ENCODE measurements around the gene TAS2R1.
A peak's percentile ranks its signal among the peaks of the same experiment; 100 is the strongest.
"Not testable (repeated sequence)": the region's sequence is repeated elsewhere in the genome, so short reads cannot be mapped to it uniquely, and the experiment has no call there.

The TAS2R1 gene

DNA sequence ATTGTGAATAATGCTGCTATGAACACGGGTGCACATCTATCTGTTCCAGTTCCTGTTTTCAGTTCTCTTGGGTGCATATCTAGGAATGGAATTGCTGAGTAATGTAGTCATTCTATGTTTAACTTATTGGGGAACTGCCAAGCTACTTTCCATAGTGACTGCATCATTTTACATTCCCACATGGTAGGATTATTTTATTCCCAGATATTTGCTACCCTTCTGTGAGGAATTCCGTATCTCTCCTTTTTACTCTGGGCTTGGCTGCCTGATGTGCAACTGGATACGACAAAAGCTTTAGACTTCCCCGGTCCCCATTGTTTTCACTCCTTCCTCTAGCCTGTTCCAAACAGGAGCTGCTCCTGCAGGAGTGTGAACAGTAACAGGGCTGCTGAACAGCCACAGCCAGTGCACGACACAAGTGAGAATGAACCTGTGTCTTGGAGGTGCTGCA lies 7.2 kb downstream of the TAS2R1 start:
- no peak for DNase-seq (ENCODE audit: low spot score)

DNA sequence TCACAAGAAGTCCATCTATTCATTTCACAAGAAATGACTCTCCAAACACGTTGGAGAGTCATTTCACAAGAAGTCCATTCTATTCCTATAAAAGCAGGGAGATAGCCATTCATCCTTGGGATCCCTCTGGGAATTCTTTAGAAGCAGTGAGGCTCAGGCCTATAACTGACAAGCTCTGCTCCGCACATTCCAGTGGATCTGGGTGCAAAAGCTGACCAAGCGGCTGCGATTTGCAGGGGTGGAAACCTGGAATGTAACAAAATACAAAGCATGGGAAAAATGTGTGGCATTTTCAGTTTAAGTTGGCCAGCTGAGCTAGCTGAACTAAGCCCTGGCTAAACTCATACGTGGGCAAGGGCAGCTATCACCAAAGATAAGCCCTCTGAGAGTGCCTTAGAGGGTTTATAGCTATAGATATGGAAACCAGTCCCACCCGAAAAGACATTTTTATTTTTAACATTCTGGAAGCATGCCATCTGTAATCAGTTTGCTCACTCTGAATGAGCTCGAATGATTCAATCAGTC lies 8.7 kb downstream of the TAS2R1 start:
- DNase-seq (ENCODE audit: low spot score) = peak; percentile 35

DNA sequence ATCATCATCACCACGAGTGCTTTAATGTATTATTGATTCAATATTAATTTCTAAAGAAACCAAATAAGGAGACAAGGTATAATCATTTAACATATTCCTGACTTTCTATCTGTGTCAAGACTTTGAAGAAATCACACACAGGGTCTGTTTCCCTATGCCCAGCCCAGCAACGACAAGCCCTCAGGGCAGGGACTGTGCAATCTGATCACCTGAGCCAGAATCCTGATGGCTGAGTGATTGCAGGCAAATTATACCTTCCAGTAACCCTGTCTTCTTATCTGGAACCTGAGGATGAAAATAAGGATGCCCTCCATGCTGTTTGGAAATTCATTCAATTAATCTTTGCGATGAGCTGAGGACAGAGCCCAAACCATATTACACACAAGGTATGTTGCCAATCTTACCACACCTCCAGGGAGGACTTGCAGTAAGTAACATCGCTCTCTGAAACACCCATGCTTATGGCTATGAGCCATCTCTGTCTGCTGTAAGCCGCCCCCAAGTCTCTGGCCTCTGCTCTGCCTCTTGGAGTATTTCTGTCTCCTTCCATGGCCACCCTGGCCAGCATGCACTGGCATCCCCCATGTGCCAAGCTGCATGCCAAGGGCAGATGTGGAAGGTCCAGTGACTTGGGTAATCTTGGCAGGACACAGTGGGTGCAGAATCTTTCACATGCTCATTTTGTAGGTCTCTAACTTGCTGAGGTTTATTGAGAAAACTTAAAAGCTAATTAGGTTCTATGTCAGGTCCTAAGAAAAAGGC lies 10.6 kb downstream of the TAS2R1 start:
- no peak for DNase-seq (ENCODE audit: low spot score)

DNA sequence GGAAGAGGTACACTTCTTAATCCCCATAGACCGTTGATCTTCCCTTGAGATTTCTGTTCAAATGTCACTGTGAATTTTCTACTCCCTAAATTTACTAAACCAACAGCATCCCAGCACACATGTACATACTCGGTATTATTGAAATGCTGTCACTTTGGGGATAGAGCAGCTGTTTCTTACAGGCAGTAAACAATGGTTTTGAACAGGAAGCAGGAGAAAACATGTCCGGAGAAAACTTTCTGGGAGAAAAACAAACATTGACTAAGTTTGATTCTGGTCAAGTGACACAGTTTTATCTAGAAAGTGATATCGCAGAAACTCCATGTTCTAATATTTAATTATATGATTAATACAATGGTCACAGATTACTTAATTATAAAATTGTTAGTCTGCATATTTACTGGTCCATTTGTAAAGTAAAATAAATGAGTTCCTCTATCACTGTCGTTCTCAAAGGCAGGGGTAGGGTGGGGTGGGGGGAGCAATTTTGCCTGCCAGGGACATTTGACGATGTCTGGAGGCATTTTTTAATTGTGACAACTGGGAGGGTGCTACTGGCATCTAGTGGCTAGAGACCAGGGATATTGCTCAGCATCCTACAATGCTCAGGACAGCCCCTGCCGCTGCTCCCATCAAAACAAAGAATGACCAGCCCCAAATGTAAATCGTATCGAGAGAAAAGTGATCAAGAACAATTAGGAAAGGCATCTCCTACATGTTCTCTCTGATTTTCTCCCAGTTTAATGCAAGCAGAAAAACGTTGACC lies 12.2 kb downstream of the TAS2R1 start:
- DNase-seq (ENCODE audit: low spot score) = no peak

DNA sequence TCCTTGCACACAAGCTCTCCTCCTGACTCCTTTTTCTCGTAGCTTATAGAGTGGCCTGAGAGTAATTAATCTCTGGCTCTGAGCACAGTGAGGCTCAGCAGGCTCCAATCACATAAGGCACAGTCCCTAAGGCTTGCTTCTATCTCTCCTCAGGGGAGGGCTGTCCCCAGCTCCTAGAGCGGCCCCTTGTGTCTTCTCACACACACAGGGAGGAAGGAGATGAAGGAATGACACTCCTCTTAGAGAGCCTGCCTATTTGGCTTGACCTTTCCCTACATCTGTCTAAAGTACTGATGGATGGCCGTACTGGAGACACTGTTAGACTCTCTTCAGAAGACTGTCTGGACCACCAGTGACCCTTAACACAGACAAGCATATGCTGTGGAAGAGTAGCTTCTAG lies 12.9 kb downstream of the TAS2R1 start:
- DNase-seq (ENCODE audit: low spot score) = no peak

DNA sequence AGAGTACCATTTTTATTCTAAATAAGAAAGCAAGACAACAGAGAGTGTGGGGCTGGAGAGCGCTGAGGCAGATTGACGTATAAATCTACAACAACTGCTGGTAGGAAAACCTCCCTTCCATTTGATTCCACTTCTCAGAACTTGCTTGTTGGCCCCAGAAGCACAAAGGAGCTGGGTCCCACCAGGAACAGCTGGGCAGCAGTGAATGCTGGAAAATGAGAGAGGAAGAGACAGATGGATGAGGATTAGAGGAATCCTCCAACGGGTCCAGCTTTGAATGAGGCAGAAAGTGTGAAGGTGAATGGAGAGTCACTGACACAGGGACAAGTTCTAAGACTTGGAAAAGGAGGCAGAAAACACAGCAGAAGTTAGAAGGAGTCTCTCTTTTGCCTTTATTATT lies 14.8 kb downstream of the TAS2R1 start:
- DNase-seq (ENCODE audit: low spot score) = no peak

DNA sequence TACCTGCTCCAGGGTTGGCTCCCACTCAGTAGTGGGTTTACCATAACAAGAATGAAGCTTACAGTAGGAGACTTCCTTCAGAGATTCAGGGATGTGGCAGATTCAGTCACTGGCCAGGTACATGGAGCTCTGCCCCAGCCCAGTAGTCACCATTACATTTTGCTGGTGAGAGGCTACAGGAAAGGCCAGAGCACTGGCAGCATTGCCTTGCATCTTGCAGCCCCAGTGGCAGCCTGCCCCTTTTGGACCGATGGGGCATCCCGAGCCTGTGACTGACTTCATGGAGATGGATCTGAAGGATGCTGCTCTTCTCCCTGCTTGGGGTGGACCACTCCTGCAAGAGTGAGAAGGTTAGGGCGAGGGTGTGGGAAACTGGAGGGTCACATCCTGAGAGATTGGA lies 16.8 kb downstream of the TAS2R1 start:
- no peak for DNase-seq (ENCODE audit: low spot score)

DNA sequence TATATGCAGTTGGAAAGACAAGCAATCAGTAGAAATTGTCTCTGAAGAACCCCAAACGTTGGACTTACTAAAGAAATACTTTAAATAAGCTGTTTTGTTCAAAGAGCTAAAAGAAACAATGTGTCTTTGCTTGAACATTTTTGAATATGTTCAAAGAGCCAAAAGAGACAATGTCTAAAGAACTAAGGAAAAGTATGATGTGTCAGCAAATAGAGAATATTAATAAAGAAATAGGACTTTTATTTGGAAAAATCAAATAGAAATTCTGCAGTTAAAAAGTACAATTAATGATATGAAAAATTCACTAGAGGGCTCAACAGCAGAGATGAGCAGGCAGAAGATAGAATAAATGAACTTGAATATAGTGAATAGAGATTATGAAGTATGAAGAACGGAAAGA lies 19.2 kb downstream of the TAS2R1 start:
- DNase-seq (ENCODE audit: low spot score) = no peak

DNA sequence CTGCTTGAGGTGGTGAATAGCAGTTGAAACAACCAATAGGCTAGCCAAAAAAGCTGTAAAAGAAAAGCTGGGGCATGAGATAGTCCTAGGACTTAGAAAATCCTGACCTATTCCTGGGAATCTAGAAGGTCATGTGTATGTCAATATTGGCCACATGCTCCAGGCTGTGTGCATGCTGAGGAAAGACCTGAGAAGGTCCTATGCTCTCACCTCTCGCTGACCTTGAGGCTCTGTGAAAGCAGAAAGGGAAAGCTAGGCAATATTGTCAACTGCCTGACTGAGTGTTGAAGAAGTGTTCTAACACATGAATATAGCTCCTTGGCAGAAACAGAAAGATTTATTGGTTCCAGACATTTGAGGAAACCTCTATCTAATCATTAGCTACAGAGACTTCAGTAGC lies 19.8 kb downstream of the TAS2R1 start:
- no peak for DNase-seq (ENCODE audit: low spot score)

DNA sequence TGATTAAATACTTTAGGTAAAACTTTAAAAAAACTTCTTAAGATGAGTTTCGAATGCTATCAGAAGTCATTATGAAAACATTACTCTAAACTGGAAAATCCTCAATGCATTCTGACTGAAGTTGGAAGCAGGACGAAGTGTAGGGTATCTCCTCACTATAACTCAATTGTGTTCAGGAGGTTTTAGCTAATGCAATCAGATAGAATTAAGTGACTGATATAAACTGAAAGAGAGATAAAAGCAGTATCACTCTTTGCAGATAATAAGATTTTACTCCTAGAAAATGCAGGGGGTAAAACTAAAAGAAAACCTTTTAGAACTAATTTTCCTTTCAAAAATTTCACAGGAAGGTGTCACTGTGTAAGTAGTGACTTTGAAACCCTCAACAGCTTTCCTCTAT lies 22.1 kb downstream of the TAS2R1 start:
- no peak for DNase-seq (ENCODE audit: low spot score)

DNA sequence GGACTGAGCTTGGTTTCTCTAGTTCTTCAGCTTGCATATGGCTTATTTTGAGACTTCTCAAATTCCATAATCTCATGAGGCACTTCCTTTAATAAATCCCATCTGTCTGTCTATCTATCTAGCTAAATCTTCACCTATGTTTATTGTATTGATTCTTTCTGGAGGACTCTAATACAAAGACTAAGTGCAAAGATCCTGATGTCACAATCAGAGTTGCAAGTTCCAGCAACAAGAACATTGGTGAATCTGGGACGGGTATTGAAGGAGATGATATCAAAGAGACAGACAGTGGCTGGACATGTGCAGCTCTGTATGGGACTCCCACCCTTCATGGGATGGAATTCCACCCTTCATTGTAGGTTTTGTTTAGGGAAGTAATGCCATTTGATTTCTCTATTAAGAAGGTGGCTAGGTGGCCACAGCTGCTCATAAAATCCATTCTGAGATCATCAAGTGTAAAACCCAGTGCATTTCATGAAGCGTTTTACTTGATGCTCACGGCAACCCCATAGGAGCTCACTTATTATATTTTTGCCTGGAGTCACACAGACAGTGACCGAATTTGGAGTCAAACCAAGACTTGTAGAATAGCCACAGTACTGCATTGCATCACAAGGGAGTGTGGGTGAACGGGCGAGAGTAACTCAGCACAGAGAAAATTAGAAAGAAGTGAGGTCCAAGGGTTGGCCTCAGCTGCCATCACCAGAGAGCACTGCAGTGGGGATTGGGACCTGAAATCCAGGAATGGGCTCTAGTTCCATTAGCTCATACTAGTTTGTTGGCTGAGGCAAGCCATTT lies 24.9 kb downstream of the TAS2R1 start:
- DNase-seq (ENCODE audit: low spot score) = no peak

DNA sequence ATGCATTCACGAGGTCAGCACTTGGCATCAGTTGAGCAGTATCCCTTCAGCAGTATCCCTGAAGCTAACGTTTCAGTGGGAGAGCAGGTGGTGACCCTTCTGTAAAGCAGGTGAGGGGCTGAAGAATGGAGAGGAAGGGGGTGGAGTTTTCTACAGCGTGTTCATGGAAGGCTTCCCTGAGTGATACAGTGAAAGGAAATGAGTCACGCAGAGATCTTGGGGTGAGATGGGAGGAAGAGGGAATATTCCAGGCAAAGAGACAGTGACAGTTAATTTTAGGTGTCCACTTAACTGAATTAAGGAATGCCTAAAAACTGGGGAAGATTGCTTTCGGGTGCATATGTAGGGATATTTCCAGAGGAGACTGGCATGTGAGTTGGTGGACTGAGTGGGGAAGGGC lies 25.7 kb downstream of the TAS2R1 start:
- DNase-seq (ENCODE audit: low spot score) = no peak

DNA sequence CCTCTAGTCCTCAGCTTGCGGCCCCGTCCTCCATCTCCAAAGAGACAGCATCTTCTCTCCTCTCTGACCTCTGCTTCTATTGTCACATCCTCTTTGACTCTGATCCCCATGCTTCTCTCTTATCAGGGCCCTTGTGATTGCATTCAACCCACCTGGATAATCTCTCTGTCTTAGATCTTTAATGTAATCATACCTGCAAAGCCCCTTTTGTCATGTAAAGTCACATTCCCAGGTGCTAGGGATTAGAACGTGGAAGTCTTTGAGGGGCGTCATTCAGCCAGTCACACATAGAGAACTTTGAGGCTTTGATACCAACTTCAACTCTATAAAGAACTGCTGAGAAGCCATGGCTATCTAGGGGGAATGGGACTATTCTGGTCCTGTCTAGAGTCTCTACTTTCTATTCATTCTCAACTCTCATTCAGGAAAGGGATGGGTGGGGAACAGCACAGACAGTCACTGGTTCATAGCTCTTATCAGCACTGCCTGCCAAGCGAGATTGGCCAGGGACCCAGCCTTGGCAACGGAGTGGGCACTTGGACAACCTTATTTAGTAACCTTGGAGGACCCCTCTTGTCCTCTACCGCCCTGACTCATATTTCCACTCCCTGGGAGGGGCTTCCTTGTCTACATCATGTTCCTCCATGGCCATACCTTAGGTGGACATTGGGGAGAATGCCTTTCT lies 29.0 kb downstream of the TAS2R1 start:
- no peak for DNase-seq (ENCODE audit: low spot score)

DNA sequence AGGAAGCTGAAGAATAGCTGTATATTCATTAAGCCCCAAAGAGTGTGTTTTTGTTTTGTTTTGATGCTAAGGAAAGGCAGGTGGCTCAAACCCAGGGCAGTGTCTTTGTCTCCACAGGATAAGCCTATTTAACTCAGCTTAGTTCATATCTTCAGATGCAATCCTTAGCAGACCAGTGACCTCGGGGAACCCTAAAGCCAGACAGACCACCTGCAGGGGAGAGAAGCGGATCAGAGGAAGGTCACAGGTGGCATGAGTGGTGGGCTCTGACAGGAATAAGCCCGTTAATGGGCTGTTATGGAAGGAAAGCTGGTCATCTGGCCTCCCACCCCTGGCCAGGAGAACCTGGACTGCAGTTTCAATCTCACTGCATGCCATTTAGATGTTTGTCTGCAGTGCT lies 30.8 kb downstream of the TAS2R1 start:
- no peak for DNase-seq (ENCODE audit: low spot score)

DNA sequence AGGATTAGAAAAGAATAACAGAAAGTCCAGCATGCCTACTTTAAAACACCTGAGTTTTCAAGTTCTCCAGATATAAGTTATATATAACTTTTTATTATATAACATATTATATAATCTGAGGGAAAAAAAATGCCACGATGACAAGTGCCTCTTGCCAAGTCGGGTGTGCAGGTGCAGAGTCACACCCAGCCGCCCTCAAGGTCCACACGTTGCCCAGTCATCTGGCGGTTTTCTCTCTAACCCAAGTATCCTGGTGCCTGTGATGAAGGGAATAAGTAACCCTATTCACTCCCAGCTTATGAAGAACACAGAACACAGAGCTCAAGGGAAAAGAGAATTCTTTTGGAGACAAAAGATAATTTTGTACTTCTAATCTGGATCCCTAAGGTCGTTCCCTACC lies 31.8 kb downstream of the TAS2R1 start:
- DNase-seq (ENCODE audit: low spot score) = not testable (repeated sequence)

DNA sequence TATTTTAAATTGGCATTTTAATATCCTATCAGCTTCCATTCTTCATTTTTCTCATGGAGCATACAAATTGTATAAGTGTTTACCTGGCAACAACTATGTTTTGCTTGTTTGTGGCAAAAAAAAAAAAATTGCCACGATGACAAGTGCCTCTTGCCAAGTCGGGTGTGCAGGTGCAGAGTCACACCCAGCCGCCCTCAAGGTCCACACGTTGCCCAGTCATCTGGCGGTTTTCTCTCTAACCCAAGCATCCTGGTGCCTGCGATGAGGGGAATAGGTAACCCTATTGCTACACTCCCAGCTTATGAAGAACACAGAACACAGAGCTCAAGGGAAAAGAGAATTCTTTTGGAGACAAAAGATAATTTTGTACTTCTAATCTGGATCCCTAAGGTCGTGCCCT lies 32.8 kb downstream of the TAS2R1 start:
- DNase-seq (ENCODE audit: low spot score) = not testable (repeated sequence)

DNA sequence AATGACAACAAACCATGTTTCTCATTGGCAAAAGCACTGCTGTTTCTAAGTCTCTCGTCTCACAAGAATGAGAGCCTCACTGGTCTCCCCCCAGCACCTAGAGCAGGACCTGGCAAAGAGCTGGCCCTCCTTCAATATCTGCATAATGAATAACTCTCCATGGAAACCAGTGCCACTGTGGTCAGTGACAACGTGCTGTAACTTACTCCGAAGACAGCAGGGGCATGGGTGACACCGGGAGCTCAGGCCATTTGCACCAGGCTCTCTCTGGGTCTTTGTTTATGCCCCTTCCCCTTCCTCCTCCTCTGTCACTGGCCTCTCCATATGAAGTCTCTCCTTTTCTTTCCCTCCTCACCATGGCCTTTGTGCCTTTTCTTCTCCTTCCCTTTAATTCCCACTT lies 33.3 kb downstream of the TAS2R1 start:
- no peak for DNase-seq (ENCODE audit: low spot score)

DNA sequence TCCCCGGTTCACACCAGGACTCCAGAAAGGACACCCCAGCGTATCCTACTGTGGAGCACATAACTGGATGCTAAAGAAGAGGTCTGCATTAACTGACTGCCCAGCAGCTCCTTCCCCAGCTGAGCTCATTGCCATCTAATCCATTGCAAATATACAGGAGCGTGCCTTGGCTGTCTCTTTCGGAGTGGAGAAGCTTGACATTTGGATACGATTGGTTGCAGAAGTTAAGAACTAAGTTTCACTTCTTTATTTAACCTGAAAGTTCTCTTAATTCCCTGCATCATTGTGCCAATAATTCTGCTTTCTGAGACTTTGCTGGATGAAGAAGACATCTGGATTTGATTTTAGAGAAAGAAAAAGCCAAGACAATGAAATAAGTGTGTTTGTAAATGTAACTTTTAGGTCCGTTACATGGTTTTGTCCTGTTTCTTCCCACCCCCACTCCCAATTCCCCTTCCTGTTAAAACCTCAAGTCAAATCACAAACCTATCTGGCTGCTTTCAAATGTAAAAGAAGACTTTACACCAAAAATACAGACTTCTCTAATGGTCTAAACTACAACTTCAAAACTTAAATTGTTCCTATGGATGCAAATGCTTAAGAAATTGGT lies 33.9 kb downstream of the TAS2R1 start:
- no peak for DNase-seq (ENCODE audit: low spot score)

DNA sequence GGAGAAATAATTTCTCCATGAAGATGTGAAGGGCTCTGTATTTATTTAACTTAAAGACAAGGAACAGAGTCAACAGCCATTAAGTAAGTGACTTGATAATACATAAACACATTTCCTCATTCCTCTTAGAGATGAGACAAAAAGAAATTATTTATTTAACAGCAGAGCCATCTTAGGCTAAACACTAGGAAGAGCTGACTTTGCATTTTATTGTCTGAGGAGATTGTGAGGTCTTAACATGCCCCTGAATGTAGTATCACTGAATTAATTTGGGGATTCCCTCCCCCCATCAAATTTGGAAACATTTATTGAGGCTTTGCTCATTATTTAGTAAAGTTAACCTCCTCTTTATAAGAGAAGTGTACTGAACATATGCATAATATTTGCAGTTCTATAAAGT lies 35.2 kb downstream of the TAS2R1 start:
- DNase-seq (ENCODE audit: low spot score) = no peak

DNA sequence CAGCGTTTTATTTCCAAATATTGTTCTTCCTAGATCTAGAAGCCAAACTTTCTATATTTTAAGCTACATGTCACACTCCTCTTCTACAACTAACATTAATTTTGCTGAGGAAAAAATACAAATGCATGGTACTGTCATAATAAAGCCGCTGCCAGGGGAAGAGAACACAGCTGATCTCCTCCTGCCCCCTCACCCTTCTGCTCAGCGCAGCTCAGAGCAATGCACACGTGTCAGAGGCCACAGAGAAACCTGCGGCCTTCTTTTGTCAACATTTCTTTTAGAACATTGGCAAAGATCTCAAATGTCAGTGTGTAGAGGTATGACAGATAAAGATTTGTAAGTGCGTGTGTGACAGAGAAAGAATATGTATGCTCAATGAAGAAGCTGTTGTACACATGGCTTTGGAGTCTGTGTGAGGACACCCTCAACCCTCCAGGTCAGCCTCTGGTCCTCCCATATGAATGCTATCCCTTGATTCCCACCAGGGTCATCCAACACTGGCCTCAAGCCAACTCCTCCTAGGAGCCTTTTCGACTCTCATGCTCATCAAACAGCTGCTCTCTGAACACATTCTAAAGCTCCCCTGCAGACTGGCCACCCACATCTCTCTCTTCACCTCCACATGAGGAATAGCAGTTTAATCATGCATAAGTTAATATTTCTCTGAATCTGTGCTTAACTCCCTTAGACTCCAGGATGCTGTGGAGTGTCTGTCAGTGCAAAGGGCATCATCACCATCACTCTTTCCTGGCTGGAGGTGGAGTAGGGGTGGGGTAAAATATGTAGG lies 40.9 kb downstream of the TAS2R1 start:
- DNase-seq (ENCODE audit: low spot score) = no peak

DNA sequence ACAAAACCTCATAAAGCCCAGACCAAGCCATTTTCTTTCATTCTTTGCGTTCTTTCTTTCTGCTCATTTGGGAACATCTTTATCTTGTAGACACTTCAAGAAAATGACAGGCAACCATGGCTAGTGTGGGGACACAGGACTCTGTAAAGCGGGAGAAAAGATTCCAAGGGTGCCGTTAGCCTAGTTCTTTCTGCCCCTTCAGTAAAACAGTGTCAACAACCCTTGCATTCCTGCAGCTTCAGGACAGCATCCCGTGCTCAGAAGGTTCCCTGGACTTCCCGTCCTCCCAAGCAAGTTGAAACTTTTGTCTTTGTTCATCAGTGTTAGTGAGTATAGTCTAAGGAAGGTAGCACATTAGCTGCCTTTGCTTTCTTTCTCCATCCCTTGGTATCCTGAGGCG lies 41.9 kb downstream of the TAS2R1 start:
- no peak for DNase-seq (ENCODE audit: low spot score)
